Activated CD4-positive, alpha-beta T cell treated with anti-CD3 and anti-CD28 coated beads, Interleukin-2, amount 10 ng/mL, durations not matched to agents 7 days and 5 days (primary cell): ENCODE results near the gene MLLT6. TPM values are rescaled to one million over a fixed set of nuclear protein-coding genes. Genes with fewer than 3 reads are reported as not detected.

Experiments used
- CTCF ChIA-PET: fragments of 350-600 bp; sonication (Branson Sonifier 250); formaldehyde crosslinking; loops from one replicate; lab custom pipeline; 2021; ENCODE audit warnings: antibody characterized with exemption; lab: Charles Lee
- POLR2A ChIA-PET: fragments of 350-600 bp; sonication (Branson Sonifier 250); formaldehyde crosslinking; loops from one replicate; lab custom pipeline; 2021; ENCODE audit warnings: antibody characterized with exemption; lab: Charles Lee
- DNase-seq: peaks from one replicate; pipeline ENCODE4 v3.0.0-alpha.2; 2020
- H3K27ac Mint-ChIP-seq: one replicate; pipeline ENCODE4 v1.8.0; 2021; ENCODE audit warnings: mild to moderate bottlenecking, moderate library complexity, mixed read lengths
- H3K27me3 Mint-ChIP-seq: one replicate; pipeline ENCODE4 v1.8.0; 2021; ENCODE audit warnings: mixed read lengths
- H3K36me3 Mint-ChIP-seq: one replicate; pipeline ENCODE4 v1.8.0; 2021; ENCODE audit warnings: low read depth, mixed read lengths
- H3K4me1 Mint-ChIP-seq: one replicate; pipeline ENCODE4 v1.8.0; 2021; ENCODE audit warnings: mixed read lengths
- H3K4me3 Mint-ChIP-seq: one replicate; pipeline ENCODE4 v1.8.0; 2021; ENCODE audit warnings: mild to moderate bottlenecking, moderate library complexity, mixed read lengths
- H3K9me3 Mint-ChIP-seq: one replicate; pipeline ENCODE4 v1.8.0; 2021; ENCODE audit warnings: mixed read lengths
- total RNA-seq, 2 experiments: library from RNA; stranded (reverse); gene quantifications; one replicate each; pipeline ENCODE4 v1.2.3, GENCODE V29; 2021

Gene MLLT6
- total RNA-seq, 2 experiments from 2014 or later, result 251 to 264 TPM

- Mint-ChIP-seq H3K36me3 (peaks cover 73% of the 10 kb centered on the region), H3K27me3 (no peaks in the 10 kb centered on the region), H3K4me1 (peaks cover 61% of the 10 kb centered on the region), H3K9me3 (no peaks in the 10 kb centered on the region), H3K27ac (peak overlapping the region; percentile 46), H3K4me3 (no peak overlapping the region)
- DNase-seq, result no peak
- ChIA-PET CTCF (no interaction called here), POLR2A (no interaction called here)
These were observed 7.5 kb downstream of the MLLT6 start for GRCh38 chr17:38712593-38712992.

- no peak for DNase-seq
- H3K36me3 Mint-ChIP-seq, result peaks cover 71% of the 10 kb centered on the region
- ChIA-PET CTCF (no interaction called here), POLR2A (no interaction called here)
- H3K4me1 Mint-ChIP-seq, result peaks cover 55% of the 10 kb centered on the region
- no peaks in the 10 kb centered on the region for H3K9me3 Mint-ChIP-seq
- H3K27ac Mint-ChIP-seq, result no peak overlapping the region
- no peak overlapping the region for H3K4me3 Mint-ChIP-seq
- H3K27me3 Mint-ChIP-seq, result no peaks in the 10 kb centered on the region
These were observed 8.5 kb downstream of the MLLT6 start for GRCh38 chr17:38713456-38714075.

GRCh38 chr17:38715216-38715943 is 10.3 kb downstream of the MLLT6 start:
- DNase-seq, result no peak
- ChIA-PET POLR2A (interaction anchor here (0.6 kb wide), 1 partner anchor 11 kb away, joined by 4 read pairs; no protein-coding TSS in a partner anchor), CTCF (interaction anchor here (0.6 to 2.1 kb wide), 7 partner anchors 9 to 438 kb away, joined by 3 to 7 read pairs (median 4); no protein-coding TSS in a partner anchor)
- no peaks in the 10 kb centered on the region for H3K9me3 Mint-ChIP-seq
- H3K27ac Mint-ChIP-seq, result peak overlapping the region; percentile 64
- no peak overlapping the region for H3K4me3 Mint-ChIP-seq
- H3K4me1 Mint-ChIP-seq, result peaks cover 46% of the 10 kb centered on the region
- peaks cover 67% of the 10 kb centered on the region for H3K36me3 Mint-ChIP-seq
- no peaks in the 10 kb centered on the region for H3K27me3 Mint-ChIP-seq

- no peak for DNase-seq
- H3K4me3 Mint-ChIP-seq, result no peak overlapping the region
- H3K27me3 Mint-ChIP-seq, result no peaks in the 10 kb centered on the region
- peaks cover 66% of the 10 kb centered on the region for H3K36me3 Mint-ChIP-seq
- ChIA-PET POLR2A (interaction anchor here (1.3 kb wide), 1 partner anchor 12 kb away, joined by 3 read pairs; no protein-coding TSS in a partner anchor), CTCF (interaction anchor here (0.5 to 2.1 kb wide), 6 partner anchors 9 to 79 kb away, joined by 3 to 7 read pairs (median 4); no protein-coding TSS in a partner anchor)
- H3K9me3 Mint-ChIP-seq, result no peaks in the 10 kb centered on the region
- H3K27ac Mint-ChIP-seq, result no peak overlapping the region
- peaks cover 39% of the 10 kb centered on the region for H3K4me1 Mint-ChIP-seq
These were observed 11.4 kb downstream of the MLLT6 start for GRCh38 chr17:38716368-38717005.

GRCh38 chr17:38717139-38717745 is 12.2 kb downstream of the MLLT6 start:
- DNase-seq, result no peak
- ChIA-PET POLR2A (interaction anchor here (1.3 kb wide), 1 partner anchor 11 kb away, joined by 3 read pairs; no protein-coding TSS in a partner anchor), CTCF (interaction anchor here (0.5 to 2.1 kb wide), 3 partner anchors 9 to 78 kb away, joined by 4 to 5 read pairs (median 5); no protein-coding TSS in a partner anchor)
- Mint-ChIP-seq H3K9me3 (no peaks in the 10 kb centered on the region), H3K36me3 (peaks cover 60% of the 10 kb centered on the region), H3K27ac (peak overlapping the region; percentile 11), H3K4me3 (no peak overlapping the region), H3K4me1 (peaks cover 33% of the 10 kb centered on the region), H3K27me3 (no peaks in the 10 kb centered on the region)

GRCh38 chr17:38719289-38719942 is 14.3 kb downstream of the MLLT6 start:
- CTCF ChIA-PET, result interaction anchor here (0.9 to 1.9 kb wide), 6 partner anchors 8 to 21 kb away, joined by 3 to 7 read pairs (median 4); partner anchors contain the start of gene CISD3
- POLR2A ChIA-PET, result interaction anchor here (0.6 to 1.0 kb wide), 3 partner anchors 8 to 15 kb away, joined by 3 to 10 read pairs (median 3); partner anchors contain the start of gene MLLT6
- no peak for DNase-seq
- Mint-ChIP-seq H3K9me3 (no peaks in the 10 kb centered on the region), H3K27me3 (no peaks in the 10 kb centered on the region), H3K4me3 (no peak overlapping the region), H3K4me1 (peaks cover 28% of the 10 kb centered on the region), H3K27ac (peak overlapping the region; percentile 31), H3K36me3 (peaks cover 51% of the 10 kb centered on the region)

GRCh38 chr17:38719943-38720641 is 15.0 kb downstream of the MLLT6 start:
- Mint-ChIP-seq H3K4me3 (no peak overlapping the region), H3K36me3 (peaks cover 51% of the 10 kb centered on the region), H3K9me3 (no peaks in the 10 kb centered on the region), H3K4me1 (peaks cover 31% of the 10 kb centered on the region), H3K27me3 (no peaks in the 10 kb centered on the region), H3K27ac (peak overlapping the region; percentile 41)
- ChIA-PET POLR2A (interaction anchor here (0.6 kb wide), 1 partner anchor 8 kb away, joined by 3 read pairs; no protein-coding TSS in a partner anchor), CTCF (interaction anchor here (1.5 to 1.9 kb wide), 3 partner anchors 9 to 11 kb away, joined by 3 to 7 read pairs (median 4); no protein-coding TSS in a partner anchor)
- no peak for DNase-seq

- ChIA-PET CTCF (interaction anchor here (2.0 kb wide), 1 partner anchor 11 kb away, joined by 6 read pairs; no protein-coding TSS in a partner anchor), POLR2A (no interaction called here)
- DNase-seq, result no peak
- Mint-ChIP-seq H3K4me3 (no peak overlapping the region), H3K36me3 (peaks cover 50% of the 10 kb centered on the region), H3K4me1 (peaks cover 27% of the 10 kb centered on the region), H3K27ac (peak overlapping the region; percentile 54), H3K27me3 (no peaks in the 10 kb centered on the region), H3K9me3 (no peaks in the 10 kb centered on the region)
These were observed 15.9 kb downstream of the MLLT6 start for GRCh38 chr17:38720941-38721340.

- peaks cover 48% of the 10 kb centered on the region for H3K36me3 Mint-ChIP-seq
These were observed 16.7 kb downstream of the MLLT6 start for GRCh38 chr17:38721802-38722201.

GRCh38 chr17:38724337-38724988 is 19.4 kb downstream of the MLLT6 start:
- Mint-ChIP-seq H3K4me3 (no peak overlapping the region), H3K4me1 (peaks cover 49% of the 10 kb centered on the region), H3K36me3 (peaks cover 44% of the 10 kb centered on the region), H3K27ac (no peak overlapping the region), H3K9me3 (peaks cover 5% of the 10 kb centered on the region), H3K27me3 (no peaks in the 10 kb centered on the region)
- no peak for DNase-seq
- ChIA-PET POLR2A (no interaction called here), CTCF (interaction anchor here (0.6 kb wide), 1 partner anchor 13 kb away, joined by 5 read pairs; no protein-coding TSS in a partner anchor)

More at GRCh38 chr17:38721802-38722201, 16.7 kb downstream of the MLLT6 start:
- ChIA-PET CTCF (interaction anchor here (1.0 to 2.0 kb wide), 3 partner anchors 12 to 17 kb away, joined by 3 to 6 read pairs (median 3); partner anchors contain the start of gene MLLT6), POLR2A (no interaction called here)
- DNase-seq, result no peak
- Mint-ChIP-seq H3K27me3 (no peaks in the 10 kb centered on the region), H3K4me1 (peaks cover 31% of the 10 kb centered on the region), H3K4me3 (no peak overlapping the region), H3K27ac (no peak overlapping the region), H3K9me3 (no peaks in the 10 kb centered on the region)

- no peak overlapping the region for H3K4me3 Mint-ChIP-seq
- H3K36me3 Mint-ChIP-seq, result peaks cover 42% of the 10 kb centered on the region
- no peaks in the 10 kb centered on the region for H3K27me3 Mint-ChIP-seq
- no peak for DNase-seq
- CTCF ChIA-PET, result interaction anchor here (1.9 kb wide), 1 partner anchor 8 kb away, joined by 5 read pairs; no protein-coding TSS in a partner anchor
- peaks cover 5% of the 10 kb centered on the region for H3K9me3 Mint-ChIP-seq
- peaks cover 51% of the 10 kb centered on the region for H3K4me1 Mint-ChIP-seq
- POLR2A ChIA-PET, result no interaction called here
- H3K27ac Mint-ChIP-seq, result peak overlapping the region; percentile 66
These were observed 20.0 kb downstream of the MLLT6 start for GRCh38 chr17:38725066-38725465.
